A549 (cell line): ENCODE data around the gene KCNG3. TPM values are rescaled to one million over a fixed set of nuclear protein-coding genes. Genes with fewer than 3 reads are reported as not detected.

Experiments
- ATAC-seq, 2 experiments: fragments of 200-7000 bp in 1 of 2; fragments of >200 bp in 1 of 2; cut with Nextera tagmentation in 1 of 2; cut with Tn5 transposase in 1 of 2; 3 replicates each; pipeline versions ENCODE4 v1.8.0 to v1.9.1; 2018 to 2020; ENCODE audit warnings: mild to moderate bottlenecking in 1 of 2, moderate library complexity in 1 of 2
- CTCF ChIA-PET: fragments of 300-600 bp; sonication (Branson Sonifier 250); formaldehyde crosslinking; extraction: SDS; loops from one replicate; lab custom pipeline; 2021; ENCODE audit warnings: antibody characterized with exemption, inconsistent platforms; lab: Yijun Ruan, JAX
- POLR2A ChIA-PET: fragments of 350-600 bp; formaldehyde crosslinking; extraction: SDS; loops from one replicate; lab custom pipeline; 2021; ENCODE audit warnings: antibody characterized with exemption, inconsistent platforms; lab: Yijun Ruan, JAX
- DNase-seq, 2 experiments: peaks; one replicate each; pipeline versions ENCODE4 v3.0.0 to v3.0.0-alpha.2; 2011 to 2016; ENCODE audit warnings: low read depth in 1 of 2, low spot score in 1 of 2
- FAIRE-seq: peaks from 2 replicates; lab custom pipeline; 2011; peaks lifted over from hg19 to GRCh38; lab: Jason Lieb, UNC
- H3K27ac ChIP-seq, 2 experiments: fragments of >200 bp; sonication (Bioruptor Twin); formaldehyde crosslinking; 3 replicates each; pipeline ENCODE4 v1.5.1; 2016 to 2017
- H3K4me1 ChIP-seq: fragments of >200 bp; sonication (Bioruptor Twin); formaldehyde crosslinking; 3 replicates; pipeline ENCODE4 v1.6.1; 2016
- H3K4me2 ChIP-seq: fragments of >200 bp; sonication (Bioruptor Twin); formaldehyde crosslinking; 3 replicates; pipeline ENCODE4 v1.6.1; 2016
- H3K4me3 ChIP-seq: fragments of >200 bp; sonication (Bioruptor Twin); formaldehyde crosslinking; 3 replicates; pipeline ENCODE4 v1.5.1; 2016
- H3K9me3 ChIP-seq: fragments of >200 bp; sonication (Bioruptor Twin); formaldehyde crosslinking; 3 replicates; pipeline ENCODE4 v1.6.1; 2016
- BHLHE40 ChIP-seq: IDR thresholded peaks from 2 replicates; pipeline ENCODE4 v1.6.1; 2012; ENCODE audit warnings: low read depth, low read length, inconsistent platforms
- CBX8 ChIP-seq: fragments of 200-600 bp; sonication (generic); IDR thresholded peaks from 2 replicates; pipeline ENCODE4 v1.6.1; 2016
- CEBPB ChIP-seq, 2 experiments: fragments of >200 bp in 1 of 2; sonication (Bioruptor Twin) in 1 of 2; formaldehyde crosslinking in 1 of 2; IDR thresholded peaks; 2 replicates each; pipeline ENCODE4 v1.6.1; 2012 to 2016
- CHD2 ChIP-seq: fragments of 150-350 bp; IDR thresholded peaks from 2 replicates; pipeline ENCODE4 v1.6.1; 2014; ENCODE audit warnings: low read length; ENCODE audit not compliant: partially characterized antibody
- CHD4 ChIP-seq: fragments of 200-600 bp; sonication (generic); IDR thresholded peaks from 2 replicates; pipeline ENCODE4 v1.6.1; 2016; ENCODE audit warnings: antibody characterized with exemption, mild to moderate bottlenecking, borderline replicate concordance
- CTCF ChIP-seq: fragments of >200 bp; sonication (Bioruptor Twin); formaldehyde crosslinking; IDR thresholded peaks from 3 replicates; pipeline ENCODE4 v1.5.1; 2016
- E2F6 ChIP-seq: IDR thresholded peaks from 2 replicates; pipeline ENCODE4 v1.6.1; 2012; ENCODE audit warnings: low read depth, borderline replicate concordance
- EHF ChIP-seq: fragments of 250-450 bp; sonication (Bioruptor Pico); IDR thresholded peaks from 2 replicates; pipeline ENCODE4 v1.5.0; 2020; ENCODE audit warnings: mild to moderate bottlenecking
- ELK1 ChIP-seq: fragments of 150-350 bp; IDR thresholded peaks from 2 replicates; pipeline ENCODE4 v1.6.1; 2014; ENCODE audit warnings: low read depth, mild to moderate bottlenecking, low read length
- FOSB ChIP-seq: fragments of 250-450 bp; sonication (Bioruptor Pico); IDR thresholded peaks from 2 replicates; pipeline ENCODE4 v1.5.0; 2020; ENCODE audit warnings: mild to moderate bottlenecking, moderate library complexity
- HDAC2 ChIP-seq: fragments of 200-600 bp; sonication (generic); IDR thresholded peaks from 2 replicates; pipeline ENCODE4 v1.6.1; 2016
- HES2 ChIP-seq: fragments of >200 bp; sonication (Bioruptor Twin); formaldehyde crosslinking; IDR thresholded peaks from 2 replicates; pipeline ENCODE4 v1.6.1; 2016
- HOXB13 ChIP-seq: fragments of 250-450 bp; sonication (Bioruptor Pico); IDR thresholded peaks from 2 replicates; pipeline ENCODE4 v1.5.0; 2020; ENCODE audit warnings: low read depth, mild to moderate bottlenecking, moderate library complexity
- MYC ChIP-seq: IDR thresholded peaks from 2 replicates; pipeline ENCODE4 v1.6.1; 2012; ENCODE audit warnings: mild to moderate bottlenecking, inconsistent platforms, low read length, improper control_type of control experiment, borderline replicate concordance
- NFE2L2 ChIP-seq: fragments of 150-350 bp; conservative IDR thresholded peaks from 2 replicates; pipeline ENCODE4 v1.6.1; 2014; ENCODE audit warnings: low read length
- NR3C1 ChIP-seq: fragments of >200 bp; sonication (Bioruptor Twin); formaldehyde crosslinking; IDR thresholded peaks from 3 replicates; pipeline ENCODE4 v1.6.1; 2017
- RAD21 ChIP-seq, 2 experiments: fragments of >200 bp in 1 of 2; sonication (Bioruptor Twin) in 1 of 2; formaldehyde crosslinking in 1 of 2; IDR thresholded peaks in 1 of 2; conservative IDR thresholded peaks in 1 of 2; 2 replicates in 1 of 2; 3 replicates in 1 of 2; pipeline ENCODE4 v1.6.1; 2012 to 2018; ENCODE audit warnings: inconsistent platforms in 1 of 2
- RARB ChIP-seq: fragments of 250-450 bp; sonication (Bioruptor Pico); IDR thresholded peaks from 2 replicates; pipeline ENCODE4 v1.8.0; 2021; ENCODE audit warnings: mild to moderate bottlenecking, moderate library complexity
- RFX5 ChIP-seq: fragments of 450-650 bp; IDR thresholded peaks from 2 replicates; pipeline ENCODE4 v1.7.1; 2014; ENCODE audit warnings: antibody characterized with exemption, mild to moderate bottlenecking, moderate library complexity
- ZC3H11A ChIP-seq: fragments of 450-650 bp; IDR thresholded peaks from 2 replicates; pipeline ENCODE4 v1.6.1; 2014; ENCODE audit warnings: antibody characterized with exemption, mild to moderate bottlenecking
- ZFP36 ChIP-seq: fragments of 450-650 bp; IDR thresholded peaks from 2 replicates; pipeline ENCODE4 v1.6.1; 2014; ENCODE audit warnings: borderline replicate concordance; ENCODE audit not compliant: partially characterized antibody
- ZNF302 ChIP-seq: fragments of 250-450 bp; sonication (Bioruptor Pico); IDR thresholded peaks from 2 replicates; pipeline ENCODE4 v1.9.0; 2021; ENCODE audit warnings: inconsistent platforms, mild to moderate bottlenecking, moderate library complexity
- ZSCAN20 ChIP-seq: fragments of 250-450 bp; sonication (Bioruptor Pico); IDR thresholded peaks from 2 replicates; pipeline ENCODE4 v1.8.0; 2022; ENCODE audit warnings: mild to moderate bottlenecking, moderate library complexity
- WGBS: methylation state at CpG from one replicate; pipeline ENCODE4 v1.1.6; 2017; ENCODE audit errors: missing lambda C conversion rate; 5-methylcytosine and 5-hydroxymethylcytosine counted together
- polyA plus RNA-seq, 4 experiments: library from polyadenylated mRNA; depleted of rRNA in 3 of 4; stranded (reverse); fragments of >200 nt; fragmentation: RNase III in 1 of 4; extraction: RNeasy Plus Mini Kit Qiagen cat#74134 plus additional on column Dnase treatment in 1 of 4; gene quantifications; 2 replicates in 3 of 4; 3 replicates in 1 of 4; pipeline ENCODE4 v1.2.3, GENCODE V29; 2011 to 2017

KCNG3 gene
- polyA plus RNA-seq, 2 of the 4 experiments (the other 2 are of a cell fraction) = 0.67 to 0.70 TPM

GRCh38 chr2:42463570-42463969 is 30.2 kb downstream of the KCNG3 start:
- FAIRE-seq = no peak
- 0 out of 3 replicates have a peak, but pooled peaks cover 2% of the 10 kb centered on the region for H3K9me3 ChIP-seq
- 98% methylated on average over 6 of the region's 6 CpGs for WGBS
- CTCF ChIA-PET = interaction anchor here (1.1 kb wide), 1 partner anchor 28 kb away, joined by 4 read pairs; no protein-coding TSS in a partner anchor
- DNase-seq = no peak
- no peak for TF ChIP-seq RAD21 (conservative IDR thresholded peaks at IDR 0.05 in 1 of 2, IDR thresholded peaks at IDR 0.05 in 1 of 2)
- TF ChIP-seq BHLHE40 = no peak
- no peak for TF ChIP-seq MYC
- TF ChIP-seq CHD2 = no peak
- TF ChIP-seq HDAC2 = no peak
- TF ChIP-seq CEBPB (IDR thresholded peaks at IDR 0.05) = no peak
- TF ChIP-seq ELK1 = no peak
- no peak for TF ChIP-seq CBX8
- TF ChIP-seq ZFP36 = no peak
- TF ChIP-seq NFE2L2 = no peak
- TF ChIP-seq, all 56 proteins: peak for 0
- no peak overlapping the region for H3K4me3 ChIP-seq
- POLR2A ChIA-PET = no interaction called here
- H3K4me2 ChIP-seq = no peak overlapping the region
- no peaks in the 10 kb centered on the region for H3K4me1 ChIP-seq
- no peak overlapping the region for H3K27ac ChIP-seq
- no peak for ATAC-seq

GRCh38 chr2:42459296-42459695 is 34.5 kb downstream of the KCNG3 start:
- DNase-seq (no peak), ATAC-seq (no peak), FAIRE-seq (no peak)
- Histone ChIP-seq H3K4me1 (no peaks in the 10 kb centered on the region), H3K4me2 (no peak overlapping the region), H3K9me3 (no peaks in the 10 kb centered on the region), H3K27ac (no peak overlapping the region), H3K4me3 (no peak overlapping the region)
- no peak for TF ChIP-seq E2F6
- no peak for TF ChIP-seq RFX5
- no peak for TF ChIP-seq ZSCAN20 (CRISPR knock-in tag)
- no peak for TF ChIP-seq HES2
- no peak for TF ChIP-seq EHF (CRISPR knock-in tag)
- no peak for TF ChIP-seq ELK1
- TF ChIP-seq HOXB13 (CRISPR knock-in tag) = no peak
- TF ChIP-seq NR3C1 = no peak
- TF ChIP-seq CTCF = no peak
- TF ChIP-seq FOSB (CRISPR knock-in tag) = no peak
- TF ChIP-seq ZNF302 (CRISPR knock-in tag) = no peak
- TF ChIP-seq RARB (CRISPR knock-in tag) = no peak
- no peak for TF ChIP-seq MYC
- no peak; a peak in 1 of 4 replicates for TF ChIP-seq CEBPB (IDR thresholded peaks at IDR 0.05)
- TF ChIP-seq ZC3H11A = no peak
- TF ChIP-seq CHD4 = no peak
- no peak for TF ChIP-seq ZFP36
- ChIA-PET CTCF (no interaction called here), POLR2A (no interaction called here)
- WGBS = 94% methylated on average over 3 of the region's 3 CpGs
